GM12878 (cell line): ENCODE data around the gene MSH3. TPM values are rescaled to one million over a fixed set of nuclear protein-coding genes. Genes with fewer than 3 reads are reported as not detected.
"Not testable (repeated sequence)": the region's sequence is repeated elsewhere in the genome, so short reads cannot be mapped to it uniquely, and the experiment has no call there.

Experiments
- ATAC-seq: fragments of 200-7000 bp; cut with Tn5 transposase; 3 replicates; pipeline ENCODE4 v1.9.1; 2020; ENCODE audit warnings: mild to moderate bottlenecking, moderate library complexity
- BruUV-seq: library from RNA; stranded (reverse); fragments of 400-500 nt; replicated peaks from 2 replicates; lab custom pipeline; 2021; lab: Mats Ljungman, UMichigan
- CTCF ChIA-PET: fragments of 300-600 bp; sonication (Branson Sonifier 250); formaldehyde crosslinking; extraction: SDS; loops from one replicate; lab custom pipeline; 2021; ENCODE audit warnings: inconsistent platforms; lab: Yijun Ruan, JAX
- POLR2A ChIA-PET: fragments of 350-600 bp; formaldehyde crosslinking; extraction: SDS; loops from one replicate; lab custom pipeline; 2021; ENCODE audit warnings: inconsistent platforms; lab: Charles Lee
- RAD21 ChIA-PET: fragments of 300-600 bp; sonication (Branson Sonifier 250); formaldehyde crosslinking; loops from one replicate; lab custom pipeline; 2023; ENCODE audit warnings: antibody characterized with exemption; ENCODE audit not compliant: unreplicated experiment; lab: Charles Lee
- SMC1A ChIA-PET: fragments of 300-600 bp; sonication (Branson Sonifier 250); formaldehyde crosslinking; loops from one replicate; lab custom pipeline; 2023; ENCODE audit not compliant: unreplicated experiment, uncharacterized antibody; lab: Charles Lee
- DNase-seq: peaks from one replicate; pipeline ENCODE4 v3.0.0-alpha.2; 2011; ENCODE audit warnings: low read depth, low spot score
- FAIRE-seq: peaks from 3 replicates; lab custom pipeline; 2011; peaks lifted over from hg19 to GRCh38; lab: Jason Lieb, UNC
- H2AFZ ChIP-seq: 2 replicates; pipeline ENCODE4 v1.6.0; 2011; ENCODE audit warnings: low read depth, low read length, control low read depth; ENCODE audit not compliant: control insufficient read depth
- H3K27ac ChIP-seq: 2 replicates; pipeline ENCODE4 v1.5.1; 2011; ENCODE audit warnings: control low read depth; ENCODE audit not compliant: control insufficient read depth, insufficient read depth
- H3K27me3 ChIP-seq, 2 experiments: replicated peaks in 1 of 2; 2 replicates each; pipeline versions ENCODE4 v1.6.0 to v1.6.1; 2011; ENCODE audit warnings: low read length in 1 of 2; ENCODE audit not compliant: control insufficient read depth in 2 of 2, insufficient read depth in 2 of 2
- H3K36me3 ChIP-seq, 2 experiments: 2 replicates each; pipeline ENCODE4 v1.5.1; 2011; ENCODE audit warnings: low read length in 1 of 2; ENCODE audit not compliant: control insufficient read depth in 2 of 2, insufficient read depth in 2 of 2
- H3K4me1 ChIP-seq: 2 replicates; pipeline ENCODE4 v1.6.1; 2011; ENCODE audit warnings: mild to moderate bottlenecking, low read length, moderate library complexity, mixed read lengths; ENCODE audit not compliant: control insufficient read depth, insufficient read depth
- H3K4me2 ChIP-seq: 2 replicates; pipeline ENCODE4 v1.6.0; 2011; ENCODE audit warnings: control low read depth; ENCODE audit not compliant: control insufficient read depth, insufficient read depth
- H3K4me3 ChIP-seq: fragments of 200-600 bp; sonication (generic); 2 replicates; pipeline ENCODE4 v1.5.1; 2016
- H3K79me2 ChIP-seq: 2 replicates; pipeline ENCODE4 v1.6.0; 2011; ENCODE audit warnings: low read length; ENCODE audit not compliant: control insufficient read depth, insufficient read depth
- H3K9ac ChIP-seq: 2 replicates; pipeline ENCODE4 v1.8.0; 2011; ENCODE audit warnings: low read length, control low read depth, mixed read lengths; ENCODE audit not compliant: control insufficient read depth, insufficient read depth
- H3K9me3 ChIP-seq: replicated peaks from 3 replicates; pipeline ENCODE4 v1.5.1; 2011; ENCODE audit warnings: mild to moderate bottlenecking, low read length; ENCODE audit not compliant: control insufficient read depth, insufficient read depth
- H4K20me1 ChIP-seq: 2 replicates; pipeline ENCODE4 v1.6.0; 2011; ENCODE audit not compliant: control insufficient read depth, insufficient read depth
- BACH1 ChIP-seq: fragments of 450-650 bp; IDR thresholded peaks from 2 replicates; pipeline ENCODE4 v1.6.1; 2017; ENCODE audit warnings: mild to moderate bottlenecking, borderline replicate concordance
- CBX3 ChIP-seq: fragments of 200-600 bp; sonication (generic); IDR thresholded peaks from 2 replicates; pipeline ENCODE4 v1.6.1; 2016; ENCODE audit warnings: low read depth, borderline replicate concordance
- FOXM1 ChIP-seq: IDR thresholded peaks from 2 replicates; pipeline ENCODE4 v1.6.1; 2012; ENCODE audit warnings: low read depth, mild to moderate bottlenecking, inconsistent platforms, low read length, moderate library complexity
- HCFC1 ChIP-seq: fragments of 150-350 bp; IDR thresholded peaks from 2 replicates; pipeline ENCODE4 v1.6.1; 2014; ENCODE audit warnings: low read length
- HDAC2 ChIP-seq: fragments of 200-600 bp; sonication (generic); IDR thresholded peaks from 2 replicates; pipeline ENCODE4 v1.6.1; 2017
- IKZF1 ChIP-seq: fragments of 450-650 bp; conservative IDR thresholded peaks from 2 replicates; pipeline ENCODE4 v1.6.1; 2017; ENCODE audit warnings: antibody characterized with exemption, mild to moderate bottlenecking
- MYC ChIP-seq: IDR thresholded peaks from 2 replicates; pipeline ENCODE4 v1.6.1; 2011; ENCODE audit warnings: mild to moderate bottlenecking, low read length, moderate library complexity, inconsistent platforms; ENCODE audit not compliant: insufficient read depth, insufficient replicate concordance, insufficient read length, severe bottlenecking
- NFXL1 ChIP-seq: fragments of 450-650 bp; IDR thresholded peaks from 2 replicates; pipeline ENCODE4 v1.6.1; 2017; ENCODE audit warnings: antibody characterized with exemption, mild to moderate bottlenecking, borderline replicate concordance
- SMARCA5 ChIP-seq: fragments of 450-650 bp; IDR thresholded peaks from 2 replicates; pipeline ENCODE4 v1.6.1; 2017; ENCODE audit warnings: mild to moderate bottlenecking
- WGBS: methylation state at CpG from one replicate; pipeline ENCODE4 v1.1.6; 2016; ENCODE audit warnings: low lambda C conversion rate; ENCODE audit not compliant: insufficient replicate concordance, insufficient coverage; ENCODE audit errors: missing lambda C conversion rate; 5-methylcytosine and 5-hydroxymethylcytosine counted together
- in situ Hi-C: fragments of 300-500 bp; cut with MboI; formaldehyde crosslinking; loops from 9 replicates; pipeline ENCODE4 v1.14.3; 2018; ENCODE audit warnings: mixed read lengths
- intact Hi-C: fragments of 100-400 bp; cut with micrococcal nuclease; formaldehyde crosslinking; loops from one replicate; pipeline ENCODE4 v1.14.2; 2022; ENCODE audit not compliant: unreplicated experiment
- polyA plus RNA-seq, 11 experiments: library from polyadenylated mRNA; depleted of rRNA in 4 of 11; unstranded in 6 of 11; stranded (reverse) in 5 of 11; fragments of >200 nt; fragmentation: Nextera tagmentation in 4 of 11; fragmentation: Illumina TruSeq in 1 of 11; extraction: Ambion mirVana in 4 of 11; extraction: Trizol in 1 of 11; gene quantifications; 1 replicate in 1 of 11; 2 replicates in 10 of 11; pipeline versions ENCODE4 v1.2.1 to v1.2.3, GENCODE V29; 2011 to 2016; ENCODE audit warnings: inconsistent platforms in 2 of 11, missing spikeins in 2 of 11, low read depth in 1 of 11
- total RNA-seq, 4 experiments: library from RNA; depleted of rRNA in 3 of 4; stranded (reverse); fragments of >200 nt in 3 of 4; fragmentation: Illumina TruSeq in 1 of 4; extraction: Trizol in 1 of 4; gene quantifications; 2 replicates each; pipeline versions ENCODE4 v1.2.1 to v1.2.3, GENCODE V29; 2013 to 2021
- TF ChIP-seq, protein P1 (sequence below): fragments of 450-650 bp; formaldehyde crosslinking; IDR thresholded peaks from 2 replicates; pipeline ENCODE4 v1.4.0; 2022; ENCODE audit warnings: mild to moderate bottlenecking, moderate library complexity
- TF ChIP-seq, protein P2 (sequence below): IDR thresholded peaks from 2 replicates; pipeline ENCODE4 v1.6.1; 2011; ENCODE audit warnings: low read depth, mild to moderate bottlenecking, low read length, moderate library complexity, borderline replicate concordance; ENCODE audit errors: extremely low read depth

Gene MSH3
- total and polyA plus RNA-seq, 10 of the 15 experiments (the other 5 are each of a cell fraction or from before 2014, with no cell fraction given), result 4.7 to 17.5 (median 12.2) TPM

DNA sequence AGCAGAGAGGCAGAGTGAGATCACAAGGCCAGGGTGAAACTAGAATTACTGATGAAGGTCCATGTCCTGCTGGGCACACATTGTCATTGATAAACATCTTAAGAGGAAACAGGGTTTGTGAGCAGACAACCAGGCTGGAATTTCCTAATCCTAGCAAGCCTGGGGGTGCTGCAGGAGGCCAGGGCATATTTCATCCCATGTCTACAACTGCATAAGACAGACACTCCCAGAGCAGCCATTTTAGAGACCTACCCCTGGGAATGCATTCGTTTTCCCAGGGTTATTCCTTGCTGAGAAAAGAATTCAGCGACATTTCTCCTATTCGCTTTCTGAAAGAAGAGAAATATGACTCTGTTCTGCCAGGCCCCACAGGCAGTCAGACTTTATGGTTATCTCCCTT is 248.2 kb downstream of the MSH3 start:
- POLR2A ChIA-PET, DNase-seq, CTCF ChIA-PET, H3K9me3 ChIP-seq, H3K27me3 ChIP-seq, intact Hi-C loops, H3K36me3 ChIP-seq, ATAC-seq, FAIRE-seq, BruUV-seq, H3K4me3 ChIP-seq, H3K9ac ChIP-seq, H4K20me1 ChIP-seq, SMC1A ChIA-PET, H2AFZ ChIP-seq, H3K79me2 ChIP-seq, H3K4me2 ChIP-seq, in situ Hi-C loops, H3K4me1 ChIP-seq, H3K27ac ChIP-seq, RAD21 ChIA-PET: not testable (repeated sequence)
- WGBS, result 85% methylated on average over 3 of the region's 3 CpGs

DNA sequence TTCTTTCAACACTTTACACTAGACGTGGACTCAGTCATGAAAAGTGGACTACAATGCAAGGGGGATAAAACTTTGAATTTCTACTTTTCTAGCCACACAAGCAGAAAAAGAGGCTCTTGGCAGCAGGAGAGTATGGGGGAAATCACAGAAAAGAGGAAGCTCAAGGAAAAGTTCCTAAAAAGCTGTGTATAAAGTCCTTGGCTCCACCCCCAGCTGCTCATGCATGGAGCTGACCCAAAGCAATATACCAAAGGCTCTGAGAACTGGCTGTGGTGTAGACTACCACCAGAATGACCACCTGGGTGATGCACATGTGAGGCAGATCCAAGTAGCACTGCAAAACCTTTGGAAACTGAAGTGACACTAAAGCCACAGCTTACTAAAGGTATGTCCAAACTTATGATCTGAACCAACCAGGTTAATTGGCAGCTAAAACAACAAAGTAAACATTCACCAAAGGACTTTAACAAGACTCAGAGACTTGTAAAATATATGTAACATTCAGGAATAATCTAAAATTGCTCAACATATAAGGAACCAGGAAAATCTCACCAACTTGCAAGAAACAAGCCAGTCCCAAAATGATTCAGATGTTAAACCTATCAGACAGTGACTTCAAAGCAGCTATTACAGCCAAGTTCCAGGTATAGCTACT is 250.2 kb downstream of the MSH3 start:
- no peaks in the 10 kb centered on the region; the same call in 2 of the 3 replicates for H3K9me3 ChIP-seq
- H4K20me1 ChIP-seq, result no peaks in the 10 kb centered on the region
- FAIRE-seq, result peak; percentile 44
- ATAC-seq, result peak; percentile 67
- H3K79me2 ChIP-seq, result no peaks in the 10 kb centered on the region
- BruUV-seq, result no TSS peak
- CTCF ChIA-PET, result interaction anchor here (0.6 kb wide), 1 partner anchor 49 kb away, joined by 3 read pairs; no protein-coding TSS in a partner anchor
- in situ Hi-C loops (no loop called here), intact Hi-C loops (no loop called here)
- H3K27ac ChIP-seq, result no peak overlapping the region
- no peak overlapping the region for H3K9ac ChIP-seq
- WGBS, result 0% methylated on average over 1 of the region's 1 CpG
- peaks cover 3% of the 10 kb centered on the region; the same call in 1 of the 2 replicates for H3K4me1 ChIP-seq
- RAD21 ChIA-PET, result no interaction called here
- TF ChIP-seq CBX3 (no peak), NFXL1 (no peak), MYC (no peak), HDAC2 (no peak), SMARCA5 (no peak), HCFC1 (no peak), FOXM1 (no peak), BACH1 (no peak), IKZF1 (no peak)
- TF ChIP-seq, protein P1, sequence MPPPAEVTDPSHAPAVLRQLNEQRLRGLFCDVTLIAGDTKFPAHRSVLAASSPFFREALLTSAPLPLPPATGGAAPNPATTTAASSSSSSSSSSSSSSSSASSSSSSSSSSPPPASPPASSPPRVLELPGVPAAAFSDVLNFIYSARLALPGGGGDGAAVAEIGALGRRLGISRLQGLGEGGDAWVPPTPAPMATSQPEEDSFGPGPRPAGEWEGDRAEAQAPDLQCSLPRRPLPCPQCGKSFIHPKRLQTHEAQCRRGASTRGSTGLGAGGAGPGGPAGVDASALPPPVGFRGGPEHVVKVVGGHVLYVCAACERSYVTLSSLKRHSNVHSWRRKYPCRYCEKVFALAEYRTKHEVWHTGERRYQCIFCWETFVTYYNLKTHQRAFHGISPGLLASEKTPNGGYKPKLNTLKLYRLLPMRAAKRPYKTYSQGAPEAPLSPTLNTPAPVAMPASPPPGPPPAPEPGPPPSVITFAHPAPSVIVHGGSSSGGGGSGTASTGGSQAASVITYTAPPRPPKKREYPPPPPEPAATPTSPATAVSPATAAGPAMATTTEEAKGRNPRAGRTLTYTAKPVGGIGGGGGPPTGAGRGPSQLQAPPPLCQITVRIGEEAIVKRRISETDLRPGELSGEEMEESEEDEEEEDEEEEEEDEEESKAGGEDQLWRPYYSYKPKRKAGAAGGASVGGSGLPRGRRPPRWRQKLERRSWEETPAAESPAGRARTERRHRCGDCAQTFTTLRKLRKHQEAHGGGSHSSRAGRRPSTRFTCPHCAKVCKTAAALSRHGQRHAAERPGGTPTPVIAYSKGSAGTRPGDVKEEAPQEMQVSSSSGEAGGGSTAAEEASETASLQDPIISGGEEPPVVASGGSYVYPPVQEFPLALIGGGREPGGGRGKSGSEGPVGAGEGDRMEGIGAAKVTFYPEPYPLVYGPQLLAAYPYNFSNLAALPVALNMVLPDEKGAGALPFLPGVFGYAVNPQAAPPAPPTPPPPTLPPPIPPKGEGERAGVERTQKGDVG (CRISPR knock-in tag), result no peak
- TF ChIP-seq, protein P2, sequence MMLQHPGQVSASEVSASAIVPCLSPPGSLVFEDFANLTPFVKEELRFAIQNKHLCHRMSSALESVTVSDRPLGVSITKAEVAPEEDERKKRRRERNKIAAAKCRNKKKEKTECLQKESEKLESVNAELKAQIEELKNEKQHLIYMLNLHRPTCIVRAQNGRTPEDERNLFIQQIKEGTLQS, result no peak
- TF ChIP-seq, all 136 proteins: peak for 0
- H3K36me3 ChIP-seq, result no peaks in the 10 kb centered on the region
- ChIA-PET POLR2A (no interaction called here), SMC1A (interaction anchor here (0.8 kb wide), 1 partner anchor 248 kb away, joined by 3 read pairs; no protein-coding TSS in a partner anchor)
- no peak overlapping the region for H3K4me3 ChIP-seq
- no peak overlapping the region for H3K4me2 ChIP-seq
- peak; percentile 7 for DNase-seq
- H2AFZ ChIP-seq, result no peak overlapping the region
- H3K27me3 ChIP-seq, result no peaks in the 10 kb centered on the region
